ENCODE data around the gene VTCN1. TPM values are rescaled to one million over a fixed set of nuclear protein-coding genes. Genes with fewer than 3 reads are reported as not detected.

VTCN1 gene
- total RNA-seq, 2 donors from 2014 or later = not detected

DNA sequence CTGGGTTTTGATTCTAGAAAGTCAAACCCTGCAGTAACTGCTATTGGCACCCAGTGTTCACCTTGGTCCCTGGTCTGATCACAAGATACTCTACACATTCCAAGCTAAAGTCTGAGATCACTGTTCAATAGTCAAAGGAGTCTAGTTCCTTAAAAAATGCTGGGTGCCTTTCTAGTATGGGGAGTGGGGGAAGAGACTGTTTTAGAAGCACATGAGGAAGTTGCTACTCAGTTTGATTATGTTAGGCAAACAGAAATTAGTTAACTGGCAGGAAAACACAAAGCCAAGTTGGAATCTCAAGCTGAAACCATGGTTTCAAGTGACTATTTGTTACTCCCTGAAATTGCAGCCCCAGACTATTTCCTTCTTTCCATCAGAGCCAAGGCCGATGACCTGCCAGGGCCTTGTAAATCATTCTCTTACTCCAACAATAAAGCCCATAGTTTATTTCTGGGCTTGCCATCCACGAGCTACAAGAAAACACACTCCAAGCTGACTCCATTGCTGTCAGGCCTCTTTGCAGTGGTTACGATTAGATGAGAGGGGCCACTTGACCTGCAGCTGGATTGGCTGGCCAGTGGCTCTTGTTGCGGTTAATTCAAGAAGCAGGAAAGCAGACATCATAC is 21.1 kb upstream of the VTCN1 start:
- H3K9me3 ChIP-seq (ENCODE audit: control insufficient read depth, low read length, poor library complexity, severe bottlenecking) = no peaks in the 10 kb centered on the region
- H3K36me3 Mint-ChIP-seq (ENCODE audit: low read depth) = no peaks in the 10 kb centered on the region
- no peak overlapping the region for H3K4me3 Mint-ChIP-seq
- H3K27ac Mint-ChIP-seq = no peak overlapping the region
- DNase-seq (no peak), ATAC-seq (no peak)
- no peaks in the 10 kb centered on the region for H3K4me1 Mint-ChIP-seq
- H3K27me3 Mint-ChIP-seq = peaks cover 8% of the 10 kb centered on the region

DNA sequence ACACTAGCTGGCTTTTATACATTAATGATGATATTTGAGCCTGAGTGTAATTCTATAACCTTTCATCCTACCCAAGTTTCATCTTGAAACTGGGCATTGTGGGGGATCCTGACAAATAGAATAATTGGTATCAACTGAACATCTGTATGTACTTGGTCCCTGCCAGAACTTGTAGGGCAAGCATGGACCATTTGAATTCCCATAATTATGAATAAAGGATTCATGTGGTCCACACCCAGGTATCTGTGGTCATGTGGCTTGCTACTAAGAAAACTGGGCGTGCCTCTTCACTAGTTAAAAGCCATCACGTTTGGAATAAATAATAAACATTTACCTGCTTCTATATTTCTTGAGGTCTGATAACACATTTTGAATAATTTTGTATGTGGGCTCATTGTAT is 20.6 kb upstream of the VTCN1 start:
- no peaks in the 10 kb centered on the region for H3K9me3 ChIP-seq (ENCODE audit: control insufficient read depth, low read length, poor library complexity, severe bottlenecking)
- no peak for DNase-seq
- Mint-ChIP-seq H3K4me3 (no peak overlapping the region), H3K27ac (no peak overlapping the region), H3K27me3 (peaks cover 8% of the 10 kb centered on the region), H3K36me3 (ENCODE audit: low read depth) (no peaks in the 10 kb centered on the region), H3K4me1 (no peaks in the 10 kb centered on the region)
- ATAC-seq = no peak

DNA sequence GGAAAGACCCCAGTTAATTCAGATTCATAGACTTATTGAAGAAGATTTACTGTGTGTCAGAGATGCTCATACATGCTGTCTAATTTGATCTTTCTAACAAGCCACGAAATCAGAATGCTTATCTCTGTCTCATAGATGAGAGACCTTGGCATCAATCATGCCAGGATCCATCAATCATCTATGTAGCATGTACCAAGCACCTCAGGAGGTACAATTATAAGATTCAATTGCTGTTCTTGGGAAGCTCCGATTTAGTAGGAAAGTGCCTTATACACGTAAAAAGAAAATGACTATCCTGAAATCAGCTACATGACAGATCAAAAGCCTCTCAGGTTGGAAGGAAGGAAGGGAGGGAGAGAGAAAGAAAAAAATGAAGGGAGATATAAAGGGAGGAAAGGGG is 18.5 kb upstream of the VTCN1 start:
- Mint-ChIP-seq H3K4me3 (no peak overlapping the region), H3K27me3 (peaks cover 7% of the 10 kb centered on the region)

DNA sequence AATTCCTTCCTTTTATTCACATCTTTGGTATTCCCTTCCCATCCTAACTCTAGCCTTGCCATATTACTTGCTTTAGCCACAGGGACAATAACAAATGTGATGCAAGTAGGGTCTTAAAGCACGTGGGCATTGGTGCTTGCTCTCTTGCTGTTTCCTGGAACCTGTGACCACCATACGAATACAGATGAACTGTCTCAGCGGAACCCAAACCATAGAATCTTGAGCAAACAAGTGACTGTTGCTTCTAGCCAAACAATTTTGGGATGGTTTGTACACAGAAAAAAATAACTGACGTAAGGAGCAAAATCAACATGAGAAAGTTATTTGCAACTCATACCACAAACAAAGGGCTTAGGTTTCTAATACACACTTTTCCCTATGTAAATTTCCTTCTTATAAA is 15.2 kb upstream of the VTCN1 start:
- Mint-ChIP-seq H3K36me3 (ENCODE audit: low read depth) (no peaks in the 10 kb centered on the region), H3K27ac (no peak overlapping the region), H3K4me1 (no peaks in the 10 kb centered on the region), H3K4me3 (no peak overlapping the region), H3K27me3 (peaks cover 7% of the 10 kb centered on the region)
- DNase-seq (no peak), ATAC-seq (no peak)
- no peaks in the 10 kb centered on the region for H3K9me3 ChIP-seq (ENCODE audit: control insufficient read depth, low read length, poor library complexity, severe bottlenecking)

More for the DNA sequence above, 18.5 kb upstream of the VTCN1 start:
- H3K36me3 Mint-ChIP-seq (ENCODE audit: low read depth) = no peaks in the 10 kb centered on the region
- H3K4me1 Mint-ChIP-seq = no peaks in the 10 kb centered on the region
- no peak for DNase-seq
- ATAC-seq = no peak
- H3K27ac Mint-ChIP-seq = no peak overlapping the region
- H3K9me3 ChIP-seq (ENCODE audit: control insufficient read depth, low read length, poor library complexity, severe bottlenecking) = no peaks in the 10 kb centered on the region

DNA sequence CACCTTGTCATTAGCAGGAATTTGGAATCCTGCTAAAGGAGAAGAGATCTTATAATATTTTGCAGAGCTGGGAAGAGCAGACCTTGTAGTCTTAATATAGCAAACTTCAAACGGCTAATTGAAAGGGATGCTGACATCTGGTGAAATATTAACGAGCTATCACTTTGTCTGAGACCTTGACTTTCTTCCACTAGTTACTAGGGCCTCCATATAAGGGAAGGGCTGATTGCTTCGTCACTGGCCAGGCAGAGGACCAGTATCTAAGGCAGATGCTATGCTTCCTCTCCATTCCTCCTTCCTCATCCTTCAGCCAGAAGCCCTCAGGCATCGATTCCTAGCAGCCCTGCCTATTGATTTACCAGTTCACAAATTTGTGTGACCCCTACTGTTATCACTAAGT is 6.0 kb upstream of the VTCN1 start:
- H3K9me3 ChIP-seq (ENCODE audit: control insufficient read depth, low read length, poor library complexity, severe bottlenecking) = no peaks in the 10 kb centered on the region
- no peak for DNase-seq
- no peaks in the 10 kb centered on the region for H3K4me1 Mint-ChIP-seq
- H3K4me3 Mint-ChIP-seq = no peak overlapping the region
- peaks cover 3% of the 10 kb centered on the region for H3K36me3 Mint-ChIP-seq (ENCODE audit: low read depth)
- H3K27ac Mint-ChIP-seq = no peak overlapping the region
- no peak for ATAC-seq
- H3K27me3 Mint-ChIP-seq = peaks cover 19% of the 10 kb centered on the region

DNA sequence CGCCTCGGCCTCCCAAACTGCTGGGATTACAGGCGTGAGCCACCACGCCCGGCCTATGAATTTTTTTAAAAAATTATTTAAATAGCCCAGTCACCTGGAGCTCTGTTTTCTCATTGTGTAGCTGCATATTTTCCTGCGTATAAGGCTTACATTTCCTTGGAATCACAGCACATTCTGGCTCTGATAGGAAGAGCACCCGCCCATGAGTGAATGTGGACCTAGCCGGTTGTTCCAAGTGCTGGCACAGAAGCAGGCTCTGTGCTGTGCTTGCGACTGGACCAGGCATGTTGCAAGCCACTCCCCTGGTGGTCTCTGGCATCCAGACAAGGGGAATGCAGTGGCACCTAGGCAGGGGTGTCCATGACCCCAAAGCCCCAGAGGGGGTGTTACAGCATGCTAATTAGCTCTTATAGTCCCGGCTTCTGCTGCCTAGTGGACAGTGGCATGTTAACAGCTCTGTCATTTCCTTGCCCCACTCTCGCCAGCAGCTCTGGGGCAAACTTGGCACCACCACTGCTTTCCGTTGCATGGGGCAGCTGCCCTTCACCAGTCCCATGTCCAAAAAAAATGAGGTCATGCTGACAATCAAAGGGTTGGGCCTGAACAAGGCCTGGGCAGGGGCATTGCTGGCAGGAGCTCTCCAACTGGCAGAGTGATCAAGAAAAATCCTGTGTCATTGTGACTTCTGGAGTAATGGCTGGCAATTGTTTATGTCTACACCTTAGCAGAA is 5.2 kb upstream of the VTCN1 start:
- H3K4me1 Mint-ChIP-seq = no peaks in the 10 kb centered on the region
- H3K27me3 Mint-ChIP-seq = peaks cover 21% of the 10 kb centered on the region
- H3K27ac Mint-ChIP-seq = no peak overlapping the region
- ATAC-seq = no peak
- H3K9me3 ChIP-seq (ENCODE audit: control insufficient read depth, low read length, poor library complexity, severe bottlenecking) = no peaks in the 10 kb centered on the region
- peaks cover 3% of the 10 kb centered on the region for H3K36me3 Mint-ChIP-seq (ENCODE audit: low read depth)
- no peak for DNase-seq
- H3K4me3 Mint-ChIP-seq = no peak overlapping the region

DNA sequence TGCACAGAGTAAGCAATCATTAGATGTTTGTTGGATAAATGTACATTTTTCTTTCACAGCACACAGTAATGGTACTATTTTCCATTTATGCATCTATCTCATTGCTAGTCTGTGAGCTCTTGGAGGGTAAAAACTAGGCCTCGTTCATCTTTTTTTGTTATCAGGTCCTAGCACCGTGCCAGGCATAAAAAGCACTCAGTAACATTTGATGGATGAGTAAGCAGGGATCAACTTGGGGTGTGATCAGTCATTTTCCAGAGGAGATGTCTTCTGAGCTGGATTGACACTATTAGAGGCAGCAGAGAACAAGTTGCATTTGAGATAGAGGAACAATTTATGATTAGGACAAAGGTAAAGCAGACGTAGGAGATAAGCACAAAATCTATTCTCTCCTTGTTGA is 4.3 kb upstream of the VTCN1 start:
- Mint-ChIP-seq H3K27me3 (peaks cover 28% of the 10 kb centered on the region), H3K36me3 (ENCODE audit: low read depth) (peaks cover 3% of the 10 kb centered on the region), H3K4me1 (no peaks in the 10 kb centered on the region), H3K4me3 (no peak overlapping the region), H3K27ac (no peak overlapping the region)
- ATAC-seq (no peak), DNase-seq (no peak)
- H3K9me3 ChIP-seq (ENCODE audit: control insufficient read depth, low read length, poor library complexity, severe bottlenecking) = no peaks in the 10 kb centered on the region

DNA sequence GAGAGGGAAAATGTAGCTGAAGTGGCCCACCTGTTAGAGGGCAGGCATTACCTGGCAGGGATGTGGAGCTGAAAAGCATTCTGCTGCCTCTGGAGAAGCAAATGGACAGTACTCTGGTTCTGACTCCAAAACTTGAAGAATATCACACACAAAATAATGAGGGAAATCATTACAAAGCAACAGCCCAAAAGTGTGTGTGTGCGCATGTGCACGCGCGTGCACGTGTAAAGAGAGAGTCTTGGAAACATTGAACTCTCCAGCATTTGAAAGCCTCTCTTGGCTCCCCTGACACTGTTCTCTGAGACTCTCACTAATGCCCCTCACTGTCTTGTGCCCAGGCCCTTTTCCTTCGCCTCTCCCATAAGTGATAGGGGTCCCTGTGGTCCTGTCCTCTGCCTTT is 2.3 kb upstream of the VTCN1 start:
- Mint-ChIP-seq H3K27me3 (peaks cover 48% of the 10 kb centered on the region), H3K27ac (no peak overlapping the region), H3K4me1 (no peaks in the 10 kb centered on the region), H3K36me3 (ENCODE audit: low read depth) (peaks cover 3% of the 10 kb centered on the region), H3K4me3 (no peak overlapping the region)
- H3K9me3 ChIP-seq (ENCODE audit: control insufficient read depth, low read length, poor library complexity, severe bottlenecking) = no peaks in the 10 kb centered on the region
- ATAC-seq = no peak
- no peak for DNase-seq

DNA sequence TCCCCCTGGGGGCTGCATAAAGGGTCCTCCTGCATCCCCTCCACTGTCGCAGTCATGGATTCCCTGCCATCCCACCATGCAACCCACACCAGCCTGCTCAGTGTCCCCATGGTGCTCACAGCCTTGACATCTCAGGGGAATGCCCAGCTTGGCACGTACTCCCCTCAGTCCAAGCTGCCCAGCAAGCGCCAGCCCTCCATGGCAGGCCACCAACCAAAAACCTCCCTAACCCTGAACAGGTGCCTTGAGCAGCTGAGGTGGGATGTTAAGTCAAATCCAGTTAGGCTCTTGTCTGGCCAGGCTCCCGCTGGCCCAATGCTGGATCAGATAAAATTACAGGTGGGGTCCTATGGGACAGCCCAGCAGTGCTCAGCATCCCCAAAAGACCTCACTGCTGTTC is 341 bp downstream of the VTCN1 start:
- H3K36me3 Mint-ChIP-seq (ENCODE audit: low read depth) = no peaks in the 10 kb centered on the region
- H3K27ac Mint-ChIP-seq = no peak overlapping the region
- peaks cover 47% of the 10 kb centered on the region for H3K27me3 Mint-ChIP-seq
- peaks cover 3% of the 10 kb centered on the region for H3K4me1 Mint-ChIP-seq
- H3K9me3 ChIP-seq (ENCODE audit: control insufficient read depth, low read length, poor library complexity, severe bottlenecking) = no peaks in the 10 kb centered on the region
- no peak for DNase-seq
- ATAC-seq = no peak
- H3K4me3 Mint-ChIP-seq = no peak overlapping the region

DNA sequence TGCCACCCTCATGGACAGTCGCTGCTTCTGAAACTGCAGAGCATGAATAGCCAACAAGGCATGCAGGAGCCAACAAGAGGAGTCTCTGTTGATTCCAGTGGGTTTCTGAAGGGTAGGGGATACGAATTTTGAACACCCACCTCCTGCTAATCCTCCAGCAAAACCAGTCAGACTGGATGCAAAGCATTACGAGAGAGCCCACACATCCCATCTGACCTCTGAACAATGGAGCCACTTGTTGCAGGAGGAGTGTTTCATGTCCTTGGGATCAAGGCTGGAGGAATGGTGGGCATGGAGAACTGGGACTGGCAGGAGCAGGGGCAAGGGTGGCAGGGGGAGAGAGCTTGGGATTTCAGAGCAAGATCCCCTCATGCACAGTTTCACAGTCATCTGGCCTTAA is 1.6 kb downstream of the VTCN1 start:
- Mint-ChIP-seq H3K4me3 (no peak overlapping the region), H3K27ac (no peak overlapping the region), H3K36me3 (ENCODE audit: low read depth) (no peaks in the 10 kb centered on the region), H3K4me1 (peaks cover 3% of the 10 kb centered on the region), H3K27me3 (peaks cover 53% of the 10 kb centered on the region)
- ATAC-seq (no peak), DNase-seq (no peak)
- H3K9me3 ChIP-seq (ENCODE audit: control insufficient read depth, low read length, poor library complexity, severe bottlenecking) = no peaks in the 10 kb centered on the region

DNA sequence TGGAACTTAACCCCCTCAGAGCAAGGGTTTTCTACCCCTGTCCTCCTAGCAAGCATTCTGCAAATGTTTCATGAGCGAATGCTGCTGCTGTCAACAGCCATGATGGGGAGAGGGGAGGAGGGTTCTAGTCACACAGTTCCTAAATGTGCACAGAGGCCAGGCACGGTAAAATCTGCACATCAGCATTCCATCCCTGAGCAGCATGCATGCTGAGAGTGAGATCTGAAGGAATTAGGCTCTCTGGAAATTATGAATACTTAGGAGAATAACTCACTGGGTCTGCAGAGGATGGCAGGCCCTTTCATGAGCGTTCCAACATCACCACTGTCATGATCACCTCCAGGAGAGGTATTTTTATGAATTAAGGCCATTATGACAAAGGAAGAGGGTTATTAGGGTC is 2.1 kb downstream of the VTCN1 start:
- peaks cover 3% of the 10 kb centered on the region for H3K4me1 Mint-ChIP-seq
- no peak for ATAC-seq

DNA sequence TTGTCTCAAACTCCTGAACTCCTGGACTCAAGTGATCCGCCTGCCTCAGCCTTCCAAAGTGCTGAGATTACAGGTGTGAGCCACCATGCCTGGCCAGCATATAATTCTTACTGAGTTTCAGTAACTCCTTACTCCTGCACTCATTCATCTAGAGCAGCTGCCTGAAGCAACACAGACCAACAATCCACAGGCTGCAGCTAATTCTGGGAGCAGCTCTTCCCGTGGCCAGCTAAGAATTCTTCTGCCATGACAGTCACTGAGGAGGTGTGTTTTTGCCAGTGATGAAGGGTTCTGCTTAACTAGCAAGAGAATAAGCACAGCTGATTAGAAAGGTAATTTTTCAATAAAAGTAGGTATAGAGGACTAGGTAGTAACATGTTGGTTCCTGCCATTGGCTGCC is 5.4 kb downstream of the VTCN1 start:
- Mint-ChIP-seq H3K36me3 (ENCODE audit: low read depth) (no peaks in the 10 kb centered on the region), H3K4me1 (peaks cover 3% of the 10 kb centered on the region), H3K27ac (no peak overlapping the region), H3K27me3 (peaks cover 81% of the 10 kb centered on the region), H3K4me3 (no peak overlapping the region)
- DNase-seq (no peak), ATAC-seq (no peak)
- no peaks in the 10 kb centered on the region for H3K9me3 ChIP-seq (ENCODE audit: control insufficient read depth, low read length, poor library complexity, severe bottlenecking)

More for the DNA sequence above, 2.1 kb downstream of the VTCN1 start:
- Mint-ChIP-seq H3K4me3 (no peak overlapping the region), H3K36me3 (ENCODE audit: low read depth) (no peaks in the 10 kb centered on the region), H3K27me3 (peaks cover 59% of the 10 kb centered on the region), H3K27ac (no peak overlapping the region)
- DNase-seq = no peak
- no peaks in the 10 kb centered on the region for H3K9me3 ChIP-seq (ENCODE audit: control insufficient read depth, low read length, poor library complexity, severe bottlenecking)

DNA sequence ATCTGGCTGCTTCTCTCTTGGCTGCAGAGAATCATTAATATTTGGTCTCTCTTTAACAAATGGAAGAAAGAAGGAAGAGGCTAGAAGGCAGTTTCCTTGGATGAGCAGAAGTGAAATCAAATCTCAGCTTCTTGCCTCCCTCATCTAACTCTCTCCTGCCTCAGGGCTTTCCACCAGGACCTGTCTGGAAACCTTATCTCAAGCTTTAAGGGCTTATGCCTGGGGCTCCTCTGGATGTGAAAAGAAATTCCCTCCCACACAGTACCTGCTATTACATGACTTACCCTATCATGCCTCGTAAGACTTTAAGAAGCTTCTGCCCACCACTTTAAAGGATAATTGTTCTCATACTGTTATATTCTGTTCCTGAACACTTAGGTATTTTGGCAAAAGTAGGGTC is 8.9 kb downstream of the VTCN1 start:
- DNase-seq (no peak), ATAC-seq (no peak)
- Mint-ChIP-seq H3K4me1 (peaks cover 6% of the 10 kb centered on the region), H3K27ac (no peak overlapping the region), H3K36me3 (ENCODE audit: low read depth) (no peaks in the 10 kb centered on the region), H3K27me3 (peaks cover 69% of the 10 kb centered on the region), H3K4me3 (no peak overlapping the region)
- H3K9me3 ChIP-seq (ENCODE audit: control insufficient read depth, low read length, poor library complexity, severe bottlenecking) = no peaks in the 10 kb centered on the region

DNA sequence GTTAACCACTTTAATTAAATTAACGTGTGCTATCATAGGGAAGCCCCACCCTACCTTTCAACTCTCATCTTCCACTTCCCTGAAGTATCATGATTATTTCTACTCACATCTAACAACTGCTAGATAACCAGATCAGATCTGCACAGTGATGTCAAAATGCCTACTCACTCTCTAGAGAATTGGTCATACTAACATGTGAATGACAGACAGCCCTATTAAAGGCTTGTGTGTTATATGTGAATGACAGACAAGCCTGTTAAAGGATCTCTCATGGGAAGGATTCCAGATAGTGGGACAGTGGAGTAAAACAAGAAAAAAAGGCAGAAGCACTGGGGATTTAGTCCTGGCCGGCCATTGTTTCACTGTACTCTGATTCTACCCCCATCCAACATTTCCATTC is 12.6 kb downstream of the VTCN1 start:
- ATAC-seq = no peak
- H3K4me3 Mint-ChIP-seq = no peak overlapping the region
- H3K4me1 Mint-ChIP-seq = peaks cover 2% of the 10 kb centered on the region
- H3K9me3 ChIP-seq (ENCODE audit: control insufficient read depth, low read length, poor library complexity, severe bottlenecking) = no peaks in the 10 kb centered on the region
- no peaks in the 10 kb centered on the region for H3K36me3 Mint-ChIP-seq (ENCODE audit: low read depth)
- peaks cover 40% of the 10 kb centered on the region for H3K27me3 Mint-ChIP-seq
- no peak overlapping the region for H3K27ac Mint-ChIP-seq
- no peak for DNase-seq

Measured in T-helper 17 cell (primary cell).